HepG2 (cell line): ENCODE results near the gene PDLIM7. TPM values are rescaled to one million over a fixed set of nuclear protein-coding genes. Genes with fewer than 3 reads are reported as not detected.

Experiments
- ATF2 ChIP-seq: sonication (generic); formaldehyde crosslinking; IDR thresholded peaks from 2 replicates; pipeline ENCODE4 v1.4.0; 2020; ENCODE audit warnings: missing genetic modification reagents
- ATF4 ChIP-seq, 2 experiments: fragments of 450-650 bp in 1 of 2; sonication (generic) in 1 of 2; formaldehyde crosslinking; IDR thresholded peaks; 2 replicates each; pipeline versions ENCODE4 v1.5.0 to v1.8.0; 2020 to 2022; ENCODE audit warnings: mild to moderate bottlenecking in 1 of 2, missing genetic modification reagents in 1 of 2
- CAMTA2 ChIP-seq: sonication (generic); formaldehyde crosslinking; IDR thresholded peaks from 2 replicates; pipeline ENCODE4 v1.4.0; 2020; ENCODE audit warnings: mild to moderate bottlenecking, missing genetic modification reagents, borderline replicate concordance
- CSRNP1 ChIP-seq: sonication (generic); formaldehyde crosslinking; IDR thresholded peaks from 2 replicates; pipeline ENCODE4 v1.8.1; 2023; ENCODE audit warnings: mild to moderate bottlenecking, missing genetic modification reagents
- NCOR1 ChIP-seq: fragments of 200-600 bp; sonication (generic); IDR thresholded peaks from 2 replicates; pipeline ENCODE4 v1.7.0; 2017; ENCODE audit warnings: antibody characterized with exemption, low read length, borderline replicate concordance
- RBM22 ChIP-seq: fragments of 200-400 bp; formaldehyde crosslinking; optimal IDR thresholded peaks from 2 replicates; pipeline ENCODE3; 2017; ENCODE audit warnings: mild to moderate bottlenecking, low read length, moderate library complexity
- TAF1 ChIP-seq: sonication (generic); formaldehyde crosslinking; IDR thresholded peaks from 2 replicates; pipeline ENCODE4 v1.4.0; 2020; ENCODE audit warnings: missing genetic modification reagents
- TOPORS ChIP-seq: sonication (generic); formaldehyde crosslinking; IDR thresholded peaks from 2 replicates; pipeline ENCODE4 v1.8.0; 2023; ENCODE audit warnings: mild to moderate bottlenecking, missing genetic modification reagents
- TP53 ChIP-seq: sonication (generic); formaldehyde crosslinking; conservative IDR thresholded peaks from 2 replicates; pipeline ENCODE4 v1.4.0; 2020; ENCODE audit warnings: missing genetic modification reagents
- ZBTB40 ChIP-seq, 2 experiments: fragments of 450-650 bp in 1 of 2; sonication (generic) in 1 of 2; formaldehyde crosslinking in 1 of 2; IDR thresholded peaks; 2 replicates each; pipeline versions ENCODE4 v1.6.1 to v1.8.0; 2016 to 2022; ENCODE audit warnings: antibody characterized with exemption in 1 of 2, mild to moderate bottlenecking in 1 of 2, missing genetic modification reagents in 1 of 2
- ZBTB43 ChIP-seq: sonication (generic); formaldehyde crosslinking; conservative IDR thresholded peaks from 2 replicates; pipeline ENCODE4 v1.4.0; 2020; ENCODE audit warnings: missing genetic modification reagents
- ZNF124 ChIP-seq: sonication (generic); formaldehyde crosslinking; IDR thresholded peaks from 2 replicates; pipeline ENCODE4 v1.4.0; 2020; ENCODE audit warnings: missing genetic modification reagents
- ZNF235 ChIP-seq: sonication (generic); formaldehyde crosslinking; IDR thresholded peaks from 2 replicates; pipeline ENCODE4 v1.8.1; 2023; ENCODE audit warnings: mild to moderate bottlenecking, missing genetic modification reagents, borderline replicate concordance
- ZNF446 ChIP-seq: sonication (generic); formaldehyde crosslinking; IDR thresholded peaks from 2 replicates; pipeline ENCODE4 v1.5.0; 2020; ENCODE audit warnings: mild to moderate bottlenecking, missing genetic modification reagents
- ZNF615 ChIP-seq: sonication (generic); formaldehyde crosslinking; IDR thresholded peaks from 2 replicates; pipeline ENCODE4 v1.5.0; 2020; ENCODE audit warnings: mild to moderate bottlenecking, missing genetic modification reagents, borderline replicate concordance
- polyA plus RNA-seq, 8 experiments: library from polyadenylated mRNA; depleted of rRNA in 3 of 8; stranded (reverse) in 7 of 8; unstranded in 1 of 8; fragments of >200 nt; fragmentation: Illumina TruSeq in 4 of 8; extraction: Trizol in 4 of 8; gene quantifications; 2 replicates each; pipeline versions ENCODE4 v1.2.1 to v1.2.3, GENCODE V29; 2011 to 2016; ENCODE audit warnings: low read depth in 4 of 8, missing spikeins in 1 of 8, mixed read lengths in 1 of 8; ENCODE audit not compliant: insufficient read depth in 1 of 8
- total RNA-seq, 5 experiments: library from RNA; depleted of rRNA; stranded (reverse); fragments of >200 nt; fragmentation: Illumina TruSeq; extraction: Trizol; gene quantifications; 2 replicates each; pipeline ENCODE4 v1.2.3, GENCODE V29; 2016; ENCODE audit warnings: low read depth in 1 of 5

Gene PDLIM7
- total and polyA plus RNA-seq, 2 of the 13 experiments (the other 11 are each of a cell fraction or from before 2014, with no cell fraction given) = 21.1 to 31.3 TPM

GRCh38 chr5:177491429-177491945 lies 5.9 kb downstream of the PDLIM7 start (continued):
- no peak for TF ChIP-seq ZBTB40 (IDR thresholded peaks at IDR 0.05)
- 0 out of 2 replicates have a peak, but pooled peaks have one; percentile 28 for TF ChIP-seq ZBTB40 (CRISPR knock-in tag; IDR thresholded peaks at IDR 0.05)
- no peak for TF ChIP-seq ZNF446 (CRISPR knock-in tag)
- no peak for TF ChIP-seq CSRNP1
- no peak for TF ChIP-seq CAMTA2 (CRISPR knock-in tag)
- no peak for TF ChIP-seq ZNF124 (CRISPR knock-in tag)
- TF ChIP-seq ATF4 (CRISPR knock-in tag; IDR thresholded peaks at IDR 0.05) = no peak
- no peak for TF ChIP-seq ZNF615
- TF ChIP-seq RBM22 = no peak
- no peak for TF ChIP-seq NCOR1
- no peak for TF ChIP-seq TAF1 (CRISPR knock-in tag)
- TF ChIP-seq ZNF235 = no peak
- TF ChIP-seq ZBTB43 (CRISPR knock-in tag) = no peak
- 0 out of 2 replicates have a peak, but pooled peaks have one; percentile 35 for TF ChIP-seq ATF2 (CRISPR knock-in tag)
- TF ChIP-seq TP53 (CRISPR knock-in tag) = no peak
- TF ChIP-seq TOPORS (CRISPR knock-in tag) = no peak
